NOMO-1 (cell line): ENCODE results near the gene UBE3D.
"Not testable (repeated sequence)": the region's sequence is repeated elsewhere in the genome, so short reads cannot be mapped to it uniquely, and the experiment has no call there.

Source experiments
- DNase-seq, 2 experiments: peaks; one replicate each; lab custom pipeline; 2025; ENCODE audit not compliant: unreplicated experiment in 2 of 2; lab: John Stamatoyannopoulos, UW

Gene UBE3D

DNA sequence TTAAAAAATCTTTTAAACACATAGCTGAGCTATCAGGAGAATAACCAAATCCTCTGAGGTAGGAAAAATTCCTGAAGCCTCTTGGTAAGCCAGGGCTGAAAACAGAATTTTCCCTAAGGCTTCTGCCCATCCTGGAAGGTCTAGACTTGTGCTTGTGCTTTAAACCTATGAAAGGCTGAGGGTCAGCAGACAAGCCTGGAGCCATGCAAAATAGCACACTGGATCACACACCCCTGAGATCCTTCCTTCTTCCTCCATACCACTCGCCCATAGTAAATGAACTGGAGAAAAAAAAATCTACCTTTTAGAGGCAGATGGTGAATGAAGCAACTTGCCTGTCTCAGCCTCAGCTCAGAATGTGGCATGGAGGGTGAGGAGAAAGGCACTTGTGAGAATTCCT is 144.4 kb downstream of the UBE3D start:
- no peak for DNase-seq

DNA sequence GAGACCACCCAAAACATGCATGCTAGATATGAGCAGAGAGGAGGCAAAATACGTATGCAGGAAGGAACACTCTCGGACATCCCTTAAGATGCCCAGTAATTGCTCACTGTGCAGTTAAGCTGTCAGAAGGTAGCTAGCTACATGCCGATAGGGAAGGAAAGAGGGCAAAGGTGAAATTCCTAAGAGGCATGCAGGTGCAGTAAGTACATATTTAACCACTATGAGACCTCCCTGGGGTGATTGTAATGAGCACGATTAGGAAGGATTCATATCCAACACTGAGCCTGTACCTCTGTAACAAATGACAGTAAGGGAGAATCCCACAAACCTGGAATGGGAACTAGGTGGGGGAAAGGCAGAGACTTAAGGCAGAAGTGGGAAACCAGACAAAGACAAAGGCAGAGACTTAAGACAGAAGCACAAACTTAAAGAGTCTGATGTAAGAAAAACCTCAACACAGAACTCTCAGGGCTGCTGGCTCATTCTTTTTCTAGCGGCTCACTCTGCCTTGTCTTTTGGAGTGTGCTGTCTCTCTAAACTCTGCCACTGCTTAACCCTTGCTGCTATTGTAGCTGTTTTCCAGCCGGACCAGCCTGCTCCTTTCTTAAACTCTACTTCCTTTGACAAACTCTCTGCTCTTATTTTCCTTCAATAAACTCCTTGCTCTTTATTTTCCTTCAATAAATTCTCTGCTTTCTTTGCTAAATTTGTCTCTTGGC is 148.1 kb downstream of the UBE3D start:
- no peak for DNase-seq

DNA sequence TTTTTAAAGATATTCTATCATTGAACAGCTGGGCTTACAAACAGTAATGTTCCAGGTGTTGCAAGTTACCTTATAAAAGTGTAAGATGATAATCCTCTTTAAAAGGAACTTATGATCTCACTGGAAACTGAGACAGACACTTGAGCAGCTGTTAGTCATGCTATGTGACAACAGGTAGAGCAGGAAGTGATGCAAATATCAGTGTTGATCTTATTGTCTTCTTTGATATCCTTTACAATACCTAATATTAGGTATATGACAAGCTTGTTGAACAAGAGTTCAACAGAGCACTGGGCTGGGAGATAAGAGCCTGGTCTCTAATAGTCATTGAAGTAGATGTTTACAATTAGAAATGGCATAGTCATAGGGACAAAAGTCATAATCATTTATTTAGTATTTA is 150.0 kb downstream of the UBE3D start:
- DNase-seq = no peak

- no peak for DNase-seq
Observed at GRCh38 chr6:82914511-82914910, 151.1 kb downstream of the UBE3D start.

DNA sequence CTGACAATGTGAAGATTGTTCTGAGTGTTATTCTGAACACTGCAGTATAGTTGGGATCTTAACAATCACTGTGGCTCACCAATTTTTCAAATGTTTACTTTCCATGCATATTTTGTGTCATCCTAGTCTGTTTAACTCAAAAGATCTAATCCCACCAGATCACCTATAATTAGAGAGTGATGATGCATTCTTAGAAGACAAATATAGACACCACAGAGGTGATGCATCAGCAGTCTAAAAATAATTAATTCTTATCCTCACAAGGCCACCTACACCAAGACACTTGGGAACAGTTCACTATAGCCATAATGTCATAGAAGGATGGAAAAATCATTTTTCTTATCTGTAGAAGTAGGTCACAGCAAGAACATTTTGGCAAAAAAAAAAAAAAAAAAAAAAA is 154.8 kb downstream of the UBE3D start:
- DNase-seq = no peak

DNA sequence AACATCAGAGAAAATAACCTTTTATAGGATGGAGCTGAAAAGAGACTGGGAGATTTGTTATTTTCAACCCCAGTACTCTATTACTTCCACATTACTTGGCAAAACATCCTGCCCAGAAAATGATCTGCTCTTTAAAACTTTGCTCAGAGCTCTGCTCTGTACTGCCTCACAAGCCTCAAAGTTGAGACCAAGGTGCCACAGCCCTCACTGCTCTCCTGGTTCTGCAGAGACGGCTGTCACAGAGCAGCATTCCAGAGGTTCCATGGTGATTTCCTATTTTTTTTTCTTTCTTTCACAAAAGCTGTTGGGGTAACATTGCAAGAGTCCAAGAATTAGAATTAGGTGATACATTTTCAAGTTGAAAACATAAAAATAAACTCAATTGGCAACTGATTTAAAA is 155.2 kb downstream of the UBE3D start:
- no peak for DNase-seq

DNA sequence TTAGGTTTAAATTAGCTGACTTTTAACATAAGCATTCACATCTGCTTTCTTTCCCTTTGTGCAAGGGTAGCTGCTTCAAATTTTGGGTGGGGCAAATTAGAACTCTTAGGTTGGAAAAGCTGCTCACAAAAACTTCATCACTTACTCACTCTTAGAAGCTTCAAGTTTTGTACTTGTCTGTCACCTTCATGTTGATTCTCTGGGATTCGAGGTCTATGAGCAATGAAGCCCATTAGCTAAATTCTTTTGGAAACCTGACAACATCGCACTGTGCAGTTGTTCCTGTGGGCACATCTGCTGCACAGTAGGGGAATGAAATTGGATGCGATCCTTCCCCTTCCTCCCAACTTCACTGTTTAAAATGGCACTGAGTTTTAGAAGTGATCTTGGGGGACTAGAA is 156.1 kb downstream of the UBE3D start:
- no peak for DNase-seq

GRCh38 chr6:82908661-82909060 is 157.0 kb downstream of the UBE3D start:
- no peak for DNase-seq

DNA sequence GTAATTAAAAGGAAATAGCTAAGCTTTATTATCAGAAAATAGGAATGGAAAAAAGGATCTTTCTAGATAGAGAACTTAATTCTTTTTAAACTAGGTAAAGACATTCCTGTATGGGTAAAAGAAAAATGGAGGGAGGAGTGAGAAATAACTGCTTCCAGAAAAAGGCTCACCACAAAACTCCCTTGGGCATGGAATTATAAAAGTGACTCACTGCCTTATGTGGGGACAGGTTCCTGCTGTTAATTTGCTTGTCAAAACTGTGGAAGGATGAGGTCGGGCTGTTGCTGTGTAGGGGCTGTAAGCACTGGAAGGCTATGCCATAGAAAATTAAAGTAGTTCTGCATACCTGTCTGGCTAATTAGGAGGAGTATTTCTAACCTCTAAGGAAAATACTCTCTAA is 158.7 kb downstream of the UBE3D start:
- DNase-seq = no peak

DNA sequence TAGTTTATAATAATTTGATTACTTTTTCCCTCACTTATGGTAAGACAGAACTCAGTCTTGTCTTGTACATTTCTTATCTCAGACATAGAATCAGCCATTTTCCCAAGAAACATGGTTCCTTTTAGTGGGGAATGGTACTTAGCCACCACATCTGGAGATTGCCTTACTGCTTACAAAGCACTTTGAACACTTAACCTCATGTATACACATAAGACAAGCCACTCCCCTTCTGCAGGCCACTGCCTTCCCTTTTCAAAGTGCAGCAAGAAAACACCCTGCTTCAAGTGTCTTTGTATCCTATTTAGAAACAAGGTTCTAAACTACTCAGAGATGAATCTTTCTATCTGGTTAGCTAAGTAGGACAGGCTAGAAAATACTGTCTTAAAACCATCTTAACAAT is 159.2 kb downstream of the UBE3D start:
- no peak for DNase-seq

DNA sequence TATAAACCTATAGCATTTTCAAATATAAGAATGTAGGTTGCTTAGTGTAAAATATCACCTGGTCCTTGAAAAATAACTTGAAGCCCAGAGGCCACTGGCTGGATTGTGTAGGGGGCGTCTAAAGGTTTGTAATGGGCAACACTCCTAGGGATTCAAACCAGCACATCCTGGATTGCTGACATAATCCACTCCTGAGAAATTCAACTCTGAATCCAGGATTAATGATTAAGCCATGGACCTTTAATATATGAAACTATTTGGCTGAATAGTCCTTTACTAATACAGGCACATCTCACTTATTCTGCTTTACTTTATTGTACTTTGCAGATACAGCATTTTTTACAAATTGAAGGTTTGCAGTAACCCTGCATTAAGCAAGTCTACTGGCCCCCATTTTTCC is 160.8 kb downstream of the UBE3D start:
- DNase-seq = no peak

DNA sequence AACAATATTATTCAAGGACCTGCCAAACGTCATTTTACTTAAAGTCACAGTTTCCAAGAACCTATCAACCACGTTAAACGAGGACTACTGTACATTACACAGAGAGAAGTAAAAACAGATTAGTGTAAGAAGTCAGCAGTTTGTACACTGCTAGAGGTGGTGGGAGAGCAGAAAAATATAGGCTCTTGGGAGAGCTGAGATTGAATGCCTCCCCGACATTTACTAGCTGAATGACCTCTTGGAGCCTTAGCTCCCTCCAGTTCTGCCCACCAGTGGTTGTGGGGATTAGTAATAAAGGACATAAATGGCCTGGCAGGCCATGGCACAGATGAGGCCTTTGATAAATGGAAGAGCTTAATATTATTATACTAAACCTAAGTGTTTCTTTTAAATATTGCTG is 161.4 kb downstream of the UBE3D start:
- DNase-seq = no peak

DNA sequence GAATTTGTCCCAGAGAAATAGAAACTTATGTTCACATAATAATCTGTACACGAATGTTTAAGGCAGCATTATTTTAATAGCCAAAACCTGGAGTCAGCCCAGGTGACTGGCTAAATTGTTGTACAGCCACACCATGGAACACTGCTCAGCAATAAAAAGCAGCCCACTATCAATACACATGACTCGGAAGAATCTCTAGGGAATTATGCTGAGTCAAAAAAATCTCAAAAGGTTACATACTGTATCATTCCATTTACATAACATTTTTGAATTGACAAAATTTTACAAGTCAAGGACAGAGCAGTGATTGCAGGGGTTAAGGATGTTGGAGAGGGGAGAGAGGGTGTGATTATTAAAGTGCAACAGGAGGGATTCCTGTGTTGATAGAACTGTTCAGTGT is 163.4 kb downstream of the UBE3D start:
- DNase-seq = no peak

GRCh38 chr6:82894653-82895259 is 170.9 kb downstream of the UBE3D start:
- DNase-seq = no peak

DNA sequence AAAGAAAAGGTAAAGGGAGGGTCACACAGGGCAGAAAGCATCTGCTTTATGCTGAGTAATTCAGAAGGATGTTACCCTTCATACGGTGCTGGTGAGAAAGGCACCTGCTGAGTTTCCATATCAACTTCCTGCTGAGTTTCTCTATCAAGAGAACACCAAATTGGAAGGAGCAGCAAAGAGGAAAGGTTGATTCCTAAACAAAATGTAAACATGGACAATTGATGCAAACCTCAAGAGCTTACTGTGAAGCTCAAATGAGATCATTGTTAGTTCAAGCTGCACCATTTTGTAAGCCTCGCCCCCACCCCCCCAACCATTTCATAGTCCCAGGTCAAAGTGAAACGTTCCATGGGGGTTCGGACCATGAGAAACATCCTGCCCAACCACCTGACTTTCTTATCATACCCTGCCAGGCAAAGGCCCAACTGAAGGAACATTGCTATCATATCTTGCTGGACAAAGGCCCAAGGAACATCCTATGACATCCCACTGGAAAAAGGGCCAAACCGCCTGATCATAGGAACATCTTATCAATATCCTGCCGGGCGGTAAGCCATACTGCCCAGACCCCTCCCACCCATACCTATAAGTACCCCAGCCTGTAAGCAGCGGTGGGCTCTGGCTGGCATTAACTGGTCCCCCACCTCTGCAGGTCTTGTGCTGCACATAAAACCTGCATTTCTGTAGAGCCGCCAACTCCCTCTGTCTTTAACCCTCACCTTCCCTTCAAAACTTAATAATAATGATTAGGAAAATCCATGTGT is 171.6 kb downstream of the UBE3D start:
- DNase-seq = no peak

DNA sequence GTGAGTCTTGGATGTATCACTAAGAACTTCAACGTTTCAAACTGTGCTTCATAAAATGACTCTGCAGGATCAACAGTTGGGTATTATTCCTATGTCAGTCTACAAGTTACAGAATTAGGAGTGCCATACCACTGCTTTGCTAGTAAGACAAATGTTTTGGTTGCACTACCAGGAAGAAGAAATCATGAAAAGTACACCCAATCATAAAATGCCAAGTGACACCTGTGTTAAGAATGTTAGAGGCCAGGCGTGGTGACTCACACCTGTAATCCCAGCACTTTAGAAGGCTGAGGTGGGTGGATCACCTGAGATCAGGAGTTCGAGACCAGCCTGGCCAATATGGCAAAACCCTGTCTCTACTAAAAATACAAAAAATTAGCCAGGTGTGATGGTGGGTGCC is 174.1 kb downstream of the UBE3D start:
- DNase-seq = not testable (repeated sequence)

DNA sequence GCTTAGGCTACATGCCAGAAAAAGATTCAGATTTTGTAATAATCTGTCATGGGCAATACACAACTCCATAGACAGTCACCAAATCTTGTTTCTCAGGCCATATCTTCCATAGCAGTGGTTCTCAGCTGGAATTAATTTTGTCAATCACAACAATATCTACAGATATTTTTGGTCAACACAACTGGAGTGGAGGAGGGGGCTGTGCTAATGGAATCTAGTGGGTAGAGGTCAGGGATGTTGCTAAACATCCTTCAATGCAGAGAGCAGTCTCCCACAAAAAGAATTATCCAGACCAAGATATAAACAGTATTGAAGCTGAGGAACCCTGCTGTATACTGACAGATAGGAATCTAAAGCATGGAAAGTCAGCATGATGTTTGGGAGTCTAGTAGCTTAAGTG is 174.6 kb downstream of the UBE3D start:
- no peak for DNase-seq

DNA sequence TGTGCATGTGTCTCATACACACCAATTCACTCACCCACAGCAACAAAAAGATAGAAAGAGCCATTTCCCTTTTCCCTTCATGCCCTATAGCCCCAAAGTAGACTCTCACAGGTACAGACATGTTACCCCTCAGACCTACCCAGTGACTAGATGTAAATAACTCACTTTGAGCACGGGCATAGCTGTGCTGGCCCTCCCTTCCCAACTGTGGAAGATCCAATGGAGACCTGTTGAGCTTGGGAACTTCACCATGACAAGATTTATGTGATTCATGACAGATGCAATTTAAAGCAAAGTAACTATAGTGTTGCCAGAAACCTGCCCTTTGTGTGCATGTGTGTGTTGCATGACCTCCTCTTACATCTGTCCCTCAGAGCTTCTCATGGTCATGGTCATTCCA is 175.4 kb downstream of the UBE3D start:
- DNase-seq = no peak

- DNase-seq = no peak
Observed at GRCh38 chr6:82889143-82889542, 176.5 kb downstream of the UBE3D start.

DNA sequence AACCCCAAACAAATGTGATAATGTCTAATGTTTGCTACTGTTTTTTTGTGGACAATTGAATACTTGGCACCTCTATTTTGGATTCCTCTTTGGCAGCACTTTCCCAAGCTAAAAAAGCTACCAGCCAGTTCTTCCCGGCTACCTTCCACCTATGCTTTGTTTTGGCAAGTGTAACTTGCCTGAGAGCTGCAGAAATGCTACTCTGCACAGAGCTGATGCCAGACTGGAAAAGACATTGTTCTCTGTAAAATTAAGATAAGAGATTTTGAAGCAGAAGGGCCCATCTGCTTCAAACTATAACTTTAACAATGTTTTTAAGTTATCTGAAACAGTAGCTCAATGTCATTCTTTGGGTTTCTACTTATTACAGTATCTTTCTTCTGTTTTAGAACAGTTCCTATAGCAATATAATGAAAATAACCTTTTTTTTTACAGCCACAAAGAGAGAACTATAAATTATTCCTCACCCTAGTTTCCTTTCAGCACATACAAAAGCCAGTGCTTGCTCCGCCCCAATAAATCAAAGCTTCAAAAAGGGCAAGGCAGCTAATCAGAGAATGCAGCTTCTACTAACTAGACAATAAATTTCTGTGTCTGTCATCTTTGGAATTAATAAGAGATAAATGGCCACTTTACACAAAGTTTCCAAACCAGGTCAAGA is 183.1 kb downstream of the UBE3D start:
- DNase-seq = no peak

GRCh38 chr6:82881519-82881918 is 184.1 kb downstream of the UBE3D start:
- DNase-seq = no peak

- DNase-seq = no peak
Observed at GRCh38 chr6:82878812-82879211, 186.8 kb downstream of the UBE3D start.
